DND-41 (cell line): ENCODE results near the gene MAP3K5.

ENCODE experiments used
- CTCF ChIP-seq: IDR thresholded peaks from 2 replicates; pipeline ENCODE4 v1.5.1; 2012; ENCODE audit warnings: borderline replicate concordance, low read length, moderate library complexity, mild to moderate bottlenecking; ENCODE audit not compliant: poor library complexity, severe bottlenecking; ENCODE audit errors: extremely low read depth
- EZH2 ChIP-seq: IDR thresholded peaks from 3 replicates; pipeline ENCODE4 v1.6.1; 2012; ENCODE audit warnings: borderline replicate concordance, low read depth, mild to moderate bottlenecking, moderate library complexity, low read length, inconsistent platforms; ENCODE audit not compliant: severe bottlenecking

DNA sequence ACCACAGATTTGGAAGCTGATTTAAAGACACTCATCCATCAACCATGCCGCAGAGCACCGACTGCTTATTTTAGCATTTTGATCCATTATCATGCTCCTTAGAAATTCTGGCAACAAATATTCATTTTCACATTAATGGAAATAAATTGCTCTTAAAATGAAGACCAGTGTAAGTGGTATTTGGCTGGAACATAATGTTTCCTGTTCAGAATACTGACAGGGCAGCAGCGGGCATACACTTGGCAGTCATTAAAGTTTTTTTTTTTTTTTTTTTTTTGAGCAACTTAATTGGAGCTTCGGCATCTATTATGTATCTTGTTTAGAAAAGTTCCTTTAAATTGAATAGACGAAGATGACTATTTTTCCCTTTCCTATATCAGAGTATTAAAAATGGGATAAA, 47.4 kb downstream of the MAP3K5 start:
- TF ChIP-seq CTCF, result no peak
- no peak for TF ChIP-seq EZH2
